HG02884 (cell line): ENCODE measurements around the gene PPFIBP2.

Source experiments
- ATAC-seq: cut with Tn5 transposase; IDR thresholded peaks from one replicate; pipeline ENCODE4 v1.9.1; 2021; ENCODE audit warnings: mild to moderate bottlenecking, moderate library complexity; ENCODE audit not compliant: unreplicated experiment

Gene PPFIBP2

DNA sequence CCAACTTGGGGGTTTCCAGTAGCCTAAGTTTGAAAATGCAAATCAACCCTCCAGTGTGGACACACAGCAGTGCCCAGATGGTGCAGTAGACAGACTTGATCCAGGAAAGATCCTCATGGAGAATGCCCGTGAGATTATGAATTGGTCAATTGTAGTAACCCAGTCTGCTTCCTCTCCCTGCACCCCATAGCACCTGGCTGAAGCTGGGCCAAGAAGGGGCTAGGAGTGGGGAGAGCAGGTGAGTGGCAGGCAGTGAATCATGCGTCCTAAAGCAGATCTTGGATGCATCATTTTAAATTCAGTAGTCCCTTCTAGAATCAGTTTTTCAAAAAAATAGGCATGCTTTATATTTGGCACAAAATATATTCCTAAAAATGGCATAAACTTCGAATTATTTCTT, 107.3 kb downstream of the PPFIBP2 start:
- ATAC-seq: no peak

DNA sequence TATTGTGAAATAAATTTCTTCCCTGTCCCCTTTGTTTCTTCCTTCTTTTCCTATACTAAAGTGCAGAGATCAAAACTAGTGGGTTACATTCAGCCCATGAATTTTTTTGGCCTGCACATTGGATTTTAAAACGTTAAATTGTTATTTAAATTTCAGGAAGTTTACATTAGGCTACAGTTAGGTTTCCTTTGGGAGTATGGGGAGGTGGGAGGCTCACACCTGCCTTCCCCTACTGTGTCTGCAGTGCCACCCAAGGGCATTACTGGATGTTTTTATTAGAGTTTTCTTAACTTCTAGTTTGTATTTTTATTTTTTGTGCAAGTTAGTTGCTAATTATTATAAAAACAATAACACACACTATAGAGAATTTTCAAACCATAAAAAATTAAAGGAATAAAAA, 107.8 kb downstream of the PPFIBP2 start:
- no peak for ATAC-seq

- ATAC-seq: no peak
Measured at GRCh38 chr11:7622721-7623120, 108.9 kb downstream of the PPFIBP2 start.

DNA sequence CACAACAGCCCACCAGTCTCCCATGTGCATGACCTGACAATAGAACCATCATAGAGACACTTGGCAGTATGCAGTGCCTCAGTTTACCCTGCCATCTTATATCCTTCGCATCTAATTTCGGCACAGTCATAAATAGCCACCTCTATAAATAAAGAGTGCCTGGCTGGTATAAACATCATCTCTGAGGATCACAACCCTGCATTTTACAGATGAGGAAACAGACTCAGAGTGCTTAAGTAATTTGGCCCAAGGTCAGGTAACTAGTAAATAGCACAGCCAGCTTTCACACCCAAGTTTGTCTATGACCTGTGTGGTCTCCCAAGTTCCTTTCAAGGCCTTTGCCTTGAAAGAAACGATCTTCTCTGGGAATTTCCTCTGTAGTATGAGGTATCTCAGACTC, 114.9 kb downstream of the PPFIBP2 start:
- no peak for ATAC-seq

GRCh38 chr11:7630002-7630401, 116.2 kb downstream of the PPFIBP2 start:
- no peak for ATAC-seq

GRCh38 chr11:7632211-7632610, 118.4 kb downstream of the PPFIBP2 start:
- ATAC-seq: no peak

- ATAC-seq: no peak
Measured at GRCh38 chr11:7635137-7635536, 121.3 kb downstream of the PPFIBP2 start.

GRCh38 chr11:7635708-7636107, 121.9 kb downstream of the PPFIBP2 start:
- ATAC-seq: no peak

DNA sequence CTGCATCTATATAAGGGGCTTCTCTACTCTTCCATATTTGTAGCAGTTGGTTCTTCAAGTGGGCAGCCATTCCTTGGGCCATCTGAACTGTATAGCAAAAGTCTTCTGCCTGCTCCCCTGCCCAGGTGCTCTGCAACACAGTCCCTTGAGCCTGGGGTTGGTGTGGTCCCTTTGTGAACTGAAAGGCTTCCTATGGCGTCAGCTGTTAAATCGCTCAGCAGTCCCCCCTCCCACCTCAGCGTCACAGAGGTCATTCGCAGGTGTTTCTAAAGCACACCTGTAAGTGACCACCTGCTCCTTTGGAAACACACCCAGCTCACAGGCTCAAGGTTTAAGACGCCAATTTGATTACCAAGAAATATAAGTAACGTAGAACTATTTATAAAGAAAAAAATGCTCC, 122.6 kb downstream of the PPFIBP2 start:
- no peak for ATAC-seq

DNA sequence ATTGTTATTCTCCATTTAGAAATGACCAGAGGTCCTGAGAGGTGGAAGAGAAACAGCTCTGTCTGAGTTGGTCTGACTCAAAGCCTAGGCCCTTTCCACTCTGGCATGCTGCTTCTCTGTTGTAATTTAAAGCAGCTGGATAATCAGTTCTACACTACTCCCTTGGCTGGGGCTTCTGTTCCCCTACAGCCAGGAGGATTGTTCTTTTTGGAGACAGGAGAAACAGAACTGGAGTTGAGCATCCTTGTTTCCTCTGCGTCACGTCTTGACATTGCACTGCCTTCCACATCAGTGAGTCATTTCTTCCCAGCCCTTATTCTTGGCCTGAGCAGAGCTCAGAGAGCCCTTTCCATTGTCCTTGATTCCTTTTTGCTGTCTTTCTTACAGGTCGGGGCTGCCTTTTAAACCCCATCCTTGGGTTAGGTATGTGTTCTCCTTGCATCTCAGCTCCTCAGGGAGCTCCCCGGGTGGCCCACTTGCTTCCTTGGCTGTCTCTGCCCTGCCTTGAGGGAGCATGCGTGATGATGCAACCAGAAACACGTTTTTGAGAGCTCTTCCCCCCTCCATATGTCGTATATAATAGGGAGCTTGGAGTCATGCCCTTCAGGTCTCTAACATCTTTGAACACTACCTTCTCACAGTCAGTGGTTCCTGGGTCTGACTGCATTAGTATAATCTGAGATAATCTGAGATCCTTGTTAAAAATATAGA, 123.8 kb downstream of the PPFIBP2 start:
- no peak for ATAC-seq

GRCh38 chr11:7638710-7639642, 125.2 kb downstream of the PPFIBP2 start:
- ATAC-seq: peak; percentile 51

DNA sequence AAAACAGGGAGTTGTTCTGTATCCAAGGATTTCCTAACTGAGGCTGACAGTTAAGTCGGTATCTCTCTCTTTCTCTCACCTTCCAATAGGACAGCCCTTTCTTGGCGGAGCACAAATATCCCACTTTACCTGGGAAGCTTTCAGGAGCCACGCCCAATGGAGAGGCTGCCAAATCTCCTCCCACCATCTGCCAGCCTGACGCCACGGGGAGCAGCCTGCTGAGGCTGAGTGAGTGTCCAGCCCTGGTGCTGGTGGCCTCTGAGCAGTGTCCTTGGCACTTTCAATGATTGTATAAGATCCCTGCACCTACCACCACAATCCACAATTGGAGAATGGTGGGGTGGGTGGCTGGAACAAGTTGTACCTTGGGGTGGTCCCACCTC, 125.8 kb downstream of the PPFIBP2 start:
- ATAC-seq: no peak

- no peak for ATAC-seq
Measured at GRCh38 chr11:7640816-7641215, 127.0 kb downstream of the PPFIBP2 start.

- ATAC-seq: no peak
Measured at GRCh38 chr11:7642747-7643146, 128.9 kb downstream of the PPFIBP2 start.

- ATAC-seq: no peak
Measured at GRCh38 chr11:7643314-7643713, 129.5 kb downstream of the PPFIBP2 start.

GRCh38 chr11:7645206-7645605, 131.4 kb downstream of the PPFIBP2 start:
- no peak for ATAC-seq

DNA sequence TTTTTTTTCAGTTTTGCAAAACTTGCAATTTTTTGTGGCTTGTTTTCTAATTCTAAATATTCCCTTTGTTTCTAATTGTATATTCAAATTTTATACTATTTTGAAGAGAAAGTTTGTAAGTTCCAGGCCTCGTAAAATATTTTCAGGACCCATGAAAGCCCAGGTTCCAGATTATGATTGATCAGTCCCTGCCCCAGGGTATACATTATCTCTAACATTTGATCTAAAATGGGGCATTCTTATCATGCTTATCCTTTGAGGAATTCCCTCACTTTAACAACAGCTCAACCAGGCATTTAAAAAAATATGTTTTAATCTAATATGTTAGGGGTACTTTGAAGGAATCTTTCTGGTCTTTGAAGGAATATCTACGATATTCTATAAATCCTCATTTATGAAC, 133.1 kb downstream of the PPFIBP2 start:
- no peak for ATAC-seq

DNA sequence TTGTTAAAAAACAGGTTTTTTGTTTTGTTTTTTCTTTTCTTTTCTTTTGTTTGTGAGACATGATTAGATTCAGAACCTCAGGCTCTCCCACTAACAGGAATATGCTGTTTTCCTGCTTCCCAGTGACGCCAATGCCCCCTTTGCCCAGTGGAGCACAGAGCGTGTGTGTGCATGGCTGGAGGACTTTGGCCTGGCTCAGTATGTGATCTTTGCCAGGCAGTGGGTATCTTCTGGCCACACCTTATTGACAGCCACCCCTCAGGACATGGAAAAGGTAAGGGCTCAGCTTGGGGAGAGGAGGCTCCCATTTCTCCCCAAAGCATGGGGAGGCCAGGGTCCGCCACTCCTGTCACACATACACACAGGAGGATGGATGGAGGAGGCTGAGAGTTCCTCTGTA, 134.5 kb downstream of the PPFIBP2 start:
- no peak for ATAC-seq

DNA sequence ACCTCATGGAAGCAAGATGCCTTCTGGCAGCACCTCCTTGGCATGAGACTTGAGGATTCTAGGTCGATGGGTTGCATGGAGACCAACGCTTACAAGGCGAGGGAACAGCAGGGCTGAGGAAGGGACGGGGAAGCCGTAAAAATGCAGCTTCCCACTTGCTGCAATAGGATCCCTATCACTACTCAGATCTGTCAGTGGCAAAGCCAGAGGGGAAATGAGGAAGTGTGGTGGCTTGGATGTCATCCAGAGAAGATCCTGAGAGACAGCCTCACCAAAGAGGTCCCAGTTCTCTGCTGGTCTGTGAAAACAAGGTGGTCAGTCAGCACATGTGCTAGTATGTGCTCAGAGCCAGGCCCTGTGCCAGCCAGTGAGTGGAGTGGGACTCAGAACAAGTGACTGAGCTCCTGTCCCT, 137.3 kb downstream of the PPFIBP2 start:
- ATAC-seq: no peak

- ATAC-seq: no peak
Measured at GRCh38 chr11:7651700-7652099, 137.9 kb downstream of the PPFIBP2 start.

- ATAC-seq: no peak
Measured at GRCh38 chr11:7654195-7654705, 140.5 kb downstream of the PPFIBP2 start.
